Measurements from ENCODE around the gene DNAH7. TPM values are rescaled to one million over a fixed set of nuclear protein-coding genes. Genes with fewer than 3 reads are reported as not detected.

Gene DNAH7
- total RNA-seq, 1 donor from 2014 or later: 0.21 TPM

DNA sequence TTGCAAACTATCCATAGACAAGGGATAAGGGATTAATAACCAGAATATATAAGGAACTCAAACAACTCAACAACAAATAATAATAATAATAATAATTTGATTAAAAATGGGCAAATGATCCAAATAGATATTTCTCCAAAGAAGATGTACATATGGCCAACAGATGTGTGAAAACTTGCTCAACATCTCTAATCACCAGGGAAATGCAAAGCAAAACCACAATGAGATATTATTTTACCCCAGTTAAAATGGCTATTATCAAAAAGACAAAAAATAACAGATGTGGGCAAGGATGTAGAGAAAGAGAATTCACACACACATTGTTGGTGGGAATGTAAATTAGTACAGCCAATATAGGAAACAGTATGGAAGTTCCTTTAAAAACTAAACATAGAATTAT is 26.9 kb downstream of the DNAH7 start:
- intact Hi-C loops (cut with DNase I): no loop called here
- Histone ChIP-seq H3K4me1 (no peaks in the 10 kb centered on the region), H3K27me3 (no peaks in the 10 kb centered on the region), H3K27ac (no peak overlapping the region), H3K9me3 (peaks cover 0 to 8% of the 10 kb centered on the region in 2 donors), H3K36me3 (no peaks in the 10 kb centered on the region), H3K4me3 (no peak overlapping the region)
- no peak for DNase-seq (ENCODE audit: low spot score in 2 of 2)
- TF ChIP-seq, protein P1, sequence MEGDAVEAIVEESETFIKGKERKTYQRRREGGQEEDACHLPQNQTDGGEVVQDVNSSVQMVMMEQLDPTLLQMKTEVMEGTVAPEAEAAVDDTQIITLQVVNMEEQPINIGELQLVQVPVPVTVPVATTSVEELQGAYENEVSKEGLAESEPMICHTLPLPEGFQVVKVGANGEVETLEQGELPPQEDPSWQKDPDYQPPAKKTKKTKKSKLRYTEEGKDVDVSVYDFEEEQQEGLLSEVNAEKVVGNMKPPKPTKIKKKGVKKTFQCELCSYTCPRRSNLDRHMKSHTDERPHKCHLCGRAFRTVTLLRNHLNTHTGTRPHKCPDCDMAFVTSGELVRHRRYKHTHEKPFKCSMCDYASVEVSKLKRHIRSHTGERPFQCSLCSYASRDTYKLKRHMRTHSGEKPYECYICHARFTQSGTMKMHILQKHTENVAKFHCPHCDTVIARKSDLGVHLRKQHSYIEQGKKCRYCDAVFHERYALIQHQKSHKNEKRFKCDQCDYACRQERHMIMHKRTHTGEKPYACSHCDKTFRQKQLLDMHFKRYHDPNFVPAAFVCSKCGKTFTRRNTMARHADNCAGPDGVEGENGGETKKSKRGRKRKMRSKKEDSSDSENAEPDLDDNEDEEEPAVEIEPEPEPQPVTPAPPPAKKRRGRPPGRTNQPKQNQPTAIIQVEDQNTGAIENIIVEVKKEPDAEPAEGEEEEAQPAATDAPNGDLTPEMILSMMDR (IDR thresholded peaks at IDR 0.05): no peak

DNA sequence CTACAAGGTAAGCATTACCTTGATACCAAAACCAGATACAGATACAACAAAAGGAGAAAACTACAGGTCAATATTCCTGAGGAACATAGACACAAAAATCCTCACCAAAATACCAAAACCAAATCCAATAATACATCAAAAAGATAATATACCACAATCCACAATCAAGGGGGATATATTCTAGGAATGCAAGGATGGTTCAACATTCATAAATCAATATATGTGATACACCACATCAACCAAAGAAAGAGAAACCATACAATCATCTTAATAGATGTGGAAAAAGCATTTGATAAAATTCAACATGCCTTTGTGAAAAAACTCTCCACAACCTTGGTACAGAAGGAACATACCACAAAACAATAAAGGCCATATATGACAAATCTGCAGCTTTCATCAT is 28.4 kb downstream of the DNAH7 start:
- intact Hi-C loops (cut with DNase I): no loop called here
- no peak overlapping the region for H3K27ac ChIP-seq
- TF ChIP-seq, protein P1 (IDR thresholded peaks at IDR 0.05): no peak

DNA sequence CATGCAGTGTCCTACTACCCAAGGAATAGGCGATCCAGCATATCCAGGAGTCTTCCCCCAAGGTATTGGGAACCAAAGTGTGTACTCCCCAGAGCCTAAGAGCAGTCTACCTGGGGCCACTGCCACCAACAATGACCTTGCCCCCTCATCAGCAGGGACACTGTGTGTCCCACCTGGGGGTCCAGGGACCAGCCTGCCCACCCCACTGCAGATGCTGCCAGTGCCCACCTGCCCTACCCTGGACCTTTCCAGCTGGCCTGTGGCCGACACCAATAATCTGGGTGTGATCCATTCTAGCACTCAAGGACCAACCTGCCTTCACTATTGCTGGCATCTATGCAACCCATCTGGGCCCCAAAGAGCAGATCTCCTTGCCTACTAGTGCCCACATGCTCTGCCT is 32.2 kb downstream of the DNAH7 start:
- TF ChIP-seq, protein P1 (IDR thresholded peaks at IDR 0.05): no peak
- Histone ChIP-seq H3K27me3 (no peaks in the 10 kb centered on the region), H3K9me3 (peaks cover 0 to 8% of the 10 kb centered on the region in 2 donors), H3K4me3 (no peak overlapping the region), H3K27ac (no peak overlapping the region), H3K36me3 (no peaks in the 10 kb centered on the region), H3K4me1 (no peaks in the 10 kb centered on the region)
- no peak for DNase-seq (ENCODE audit: low spot score in 2 of 2)
- intact Hi-C loops (cut with DNase I): no loop called here

More for the DNA sequence above, 28.4 kb downstream of the DNAH7 start:
- Histone ChIP-seq H3K4me3 (no peak overlapping the region), H3K9me3 (peaks cover 0 to 8% of the 10 kb centered on the region in 2 donors), H3K4me1 (no peaks in the 10 kb centered on the region), H3K27me3 (no peaks in the 10 kb centered on the region), H3K36me3 (no peaks in the 10 kb centered on the region)
- DNase-seq (ENCODE audit: low spot score in 2 of 2): no peak

DNA sequence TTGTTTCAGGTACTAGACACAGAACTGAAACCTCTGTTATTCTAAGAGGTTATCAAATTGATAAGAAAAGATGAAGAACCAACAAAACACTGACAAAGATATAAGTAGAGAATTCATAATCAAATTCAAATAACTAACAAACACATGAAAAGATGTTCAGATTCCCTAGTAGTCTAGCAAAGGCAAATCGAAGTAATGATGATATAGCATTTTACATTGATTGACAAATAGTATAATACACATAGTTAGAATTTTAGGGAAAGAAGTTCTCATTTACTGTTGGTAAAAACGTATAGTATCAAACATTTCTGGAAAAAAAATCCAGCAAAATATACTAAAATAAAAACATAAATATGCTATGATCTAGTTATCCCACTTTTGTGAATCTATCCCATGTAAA is 50.6 kb downstream of the DNAH7 start:
- H3K4me3 ChIP-seq: no peak overlapping the region
- intact Hi-C loops (cut with DNase I): no loop called here
- H3K27ac ChIP-seq: no peak overlapping the region
- no peaks in the 10 kb centered on the region for H3K4me1 ChIP-seq
- DNase-seq (ENCODE audit: low spot score in 2 of 2): no peak
- H3K27me3 ChIP-seq: no peaks in the 10 kb centered on the region
- H3K9me3 ChIP-seq: no peaks in the 10 kb centered on the region
- TF ChIP-seq, protein P1 (IDR thresholded peaks at IDR 0.05): no peak
- no peaks in the 10 kb centered on the region for H3K36me3 ChIP-seq

GRCh38 chr2:196012314-196012713 is 56.3 kb downstream of the DNAH7 start:
- TF ChIP-seq, protein P1 (IDR thresholded peaks at IDR 0.05): no peak
- Histone ChIP-seq H3K4me1 (no peaks in the 10 kb centered on the region), H3K36me3 (no peaks in the 10 kb centered on the region), H3K4me3 (no peak overlapping the region), H3K27me3 (no peaks in the 10 kb centered on the region), H3K9me3 (no peaks in the 10 kb centered on the region), H3K27ac (no peak overlapping the region)
- intact Hi-C loops (cut with DNase I): no loop called here
- DNase-seq (ENCODE audit: low spot score in 2 of 2): no peak

DNA sequence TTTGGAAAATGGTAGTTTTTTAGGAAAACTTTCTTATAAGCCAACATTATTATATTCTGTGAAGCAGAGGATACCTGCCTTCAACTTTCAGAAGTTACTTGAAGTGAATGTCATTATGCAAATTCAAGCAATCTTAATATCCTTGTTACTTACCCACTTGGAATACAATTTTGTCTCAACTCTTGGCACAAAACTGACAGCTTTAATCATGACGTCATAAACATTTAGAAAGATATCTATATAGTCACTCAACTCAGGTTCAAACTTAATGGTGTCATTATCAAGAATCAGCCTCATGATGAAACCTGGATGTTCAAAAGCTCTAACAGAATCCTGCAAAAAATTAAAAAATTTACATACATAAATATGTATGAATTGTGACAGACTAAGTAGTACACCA is 68.1 kb downstream of the DNAH7 start:
- TF ChIP-seq, protein P1 (IDR thresholded peaks at IDR 0.05): no peak
- H3K27me3 ChIP-seq: no peaks in the 10 kb centered on the region
- intact Hi-C loops (cut with DNase I): no loop called here
- no peak overlapping the region for H3K4me3 ChIP-seq
- H3K36me3 ChIP-seq: no peaks in the 10 kb centered on the region
- no peaks in the 10 kb centered on the region for H3K9me3 ChIP-seq
- H3K4me1 ChIP-seq: no peaks in the 10 kb centered on the region
- H3K27ac ChIP-seq: no peak overlapping the region
- no peak for DNase-seq (ENCODE audit: low spot score in 2 of 2)

Measured in ascending aorta (tissue), 2 donors.